ENCODE data around the gene HMGCS2.

DNA sequence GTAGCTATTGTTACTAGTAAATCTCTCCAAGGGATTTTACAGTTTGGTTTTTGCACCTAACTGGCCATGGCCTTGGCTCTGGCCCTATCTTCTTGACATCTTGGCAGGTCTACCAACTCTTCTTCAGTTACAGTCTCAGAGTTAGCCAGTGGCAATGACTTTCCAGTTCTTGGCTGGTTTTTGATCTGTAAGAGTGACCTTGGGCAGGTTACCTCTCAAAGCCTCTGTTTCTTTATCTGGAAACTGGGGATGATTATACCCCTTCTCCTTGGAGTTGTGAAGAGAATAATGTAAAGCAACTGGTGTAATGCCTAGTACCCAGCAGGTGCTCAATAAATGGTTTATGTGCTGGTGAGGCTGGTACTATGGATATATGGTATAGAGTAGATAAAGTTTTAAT, 50.3 kb downstream of the HMGCS2 start:
- no peak for TF ChIP-seq EZH2 (IDR thresholded peaks at IDR 0.05)
- no peak for TF ChIP-seq POLR2AphosphoS5 (IDR thresholded peaks at IDR 0.05; ENCODE audit: borderline replicate concordance, low read depth, low read length)

Measured in SK-N-MC (cell line).